K562 (cell line): ENCODE data around the gene LRRC57. TPM values are rescaled to one million over a fixed set of nuclear protein-coding genes. Genes with fewer than 3 reads are reported as not detected.

Source experiments
- CHD4 ChIP-seq: fragments of 200-600 bp; sonication (generic); IDR thresholded peaks from 3 replicates; pipeline ENCODE4 v1.6.1; 2012; ENCODE audit warnings: low read depth, mild to moderate bottlenecking, mixed read lengths, low read length, inconsistent platforms; ENCODE audit not compliant: insufficient read depth, insufficient replicate concordance, poor library complexity, severe bottlenecking
- MYBL2 ChIP-seq, 2 experiments: fragments of 450-650 bp in 1 of 2; sonication (generic) in 1 of 2; formaldehyde crosslinking in 1 of 2; IDR thresholded peaks; 2 replicates each; pipeline versions ENCODE4 v1.6.1 to v1.8.1; 2017 to 2022; ENCODE audit warnings: borderline replicate concordance in 1 of 2, inconsistent platforms in 1 of 2, low read depth in 1 of 2, mild to moderate bottlenecking in 1 of 2, missing genetic modification reagents in 1 of 2, moderate library complexity in 1 of 2
- RB1 ChIP-seq: fragments of 450-650 bp; IDR thresholded peaks from 2 replicates; pipeline ENCODE4 v1.6.1; 2017; ENCODE audit warnings: low read depth, mild to moderate bottlenecking
- RBM34 ChIP-seq: fragments of 200-400 bp; formaldehyde crosslinking; IDR thresholded peaks from 2 replicates; pipeline ENCODE4 v1.6.1; 2018; ENCODE audit warnings: low read length, borderline replicate concordance; ENCODE audit not compliant: insufficient read depth
- SMAD3 ChIP-seq: fragments of 450-650 bp; formaldehyde crosslinking; conservative IDR thresholded peaks from 2 replicates; pipeline ENCODE4 v1.4.0; 2020; ENCODE audit warnings: mild to moderate bottlenecking
- VEZF1 ChIP-seq: fragments of 200-800 bp; sonication (Bioruptor generic); IDR thresholded peaks from 2 replicates; pipeline ENCODE4 v1.6.1; 2017; ENCODE audit warnings: missing genetic modification characterization, missing compliant biosample characterization
- ZNF146 ChIP-seq: IDR thresholded peaks from one replicate; pipeline ENCODE4 v1.6.1; 2018; ENCODE audit warnings: missing compliant biosample characterization; ENCODE audit not compliant: unreplicated experiment
- ZNF584 ChIP-seq: fragments of 200-800 bp; sonication (Bioruptor generic); IDR thresholded peaks from 2 replicates; pipeline ENCODE4 v1.6.1; 2016; ENCODE audit warnings: low read depth, mild to moderate bottlenecking, missing genetic modification characterization, missing compliant biosample characterization
- ZNF592 ChIP-seq: fragments of 450-650 bp; IDR thresholded peaks from 2 replicates; pipeline ENCODE4 v1.6.1; 2017; ENCODE audit warnings: antibody characterized with exemption, mild to moderate bottlenecking
- ZNF766 ChIP-seq: fragments of 200-800 bp; sonication (Bioruptor generic); conservative IDR thresholded peaks from 2 replicates; pipeline ENCODE4 v1.6.1; 2016; ENCODE audit warnings: missing genetic modification characterization, missing compliant biosample characterization
- polyA plus RNA-seq, 8 experiments: library from polyadenylated mRNA; depleted of rRNA in 4 of 8; stranded (reverse) in 5 of 8; unstranded in 3 of 8; fragments of >200 nt; fragmentation: Nextera tagmentation in 2 of 8; fragmentation: Illumina TruSeq in 1 of 8; extraction: Ambion mirVana in 2 of 8; extraction: Trizol in 1 of 8; gene quantifications; 2 replicates each; pipeline versions ENCODE4 v1.2.1 to v1.2.3, GENCODE V29; 2011 to 2014; ENCODE audit warnings: inconsistent platforms in 1 of 8, missing spikeins in 1 of 8
- total RNA-seq, 7 experiments: library from RNA; depleted of rRNA in 6 of 7; stranded (reverse); fragments of >200 nt in 6 of 7; fragmentation: Illumina TruSeq in 2 of 7; extraction: Trizol in 2 of 7; gene quantifications; 2 replicates each; pipeline versions ENCODE4 v1.2.1 to v1.2.3, GENCODE V29; 2011 to 2021; ENCODE audit warnings: low replicate concordance in 1 of 7

Gene LRRC57
- total and polyA plus RNA-seq, 9 of the 15 experiments (the other 6 are each of a cell fraction or from before 2014, with no cell fraction given) = 3.9 to 20.4 (median 14.8) TPM

GRCh38 chr15:42490671-42491538 lies 57.7 kb downstream of the LRRC57 start, which contains the start of gene ZNF106 (continued):
- TF ChIP-seq ZNF592 (peak; percentile 39; the same call in 1 of the 2 replicates), RB1 (peak; percentile 48; the same call in 1 of the 2 replicates), ZNF766 (CRISPR knock-in tag) (peak; percentile 80; the same call in 1 of the 2 replicates), ZNF584 (0 out of 2 replicates have a peak, but pooled peaks have one; percentile 28), CHD4 (no peak), ZNF146 (CRISPR knock-in tag) (peak; percentile 5), RBM34 (no peak), SMAD3 (CRISPR knock-in tag) (0 out of 2 replicates have a peak, but pooled peaks have one; percentile 39), VEZF1 (CRISPR knock-in tag) (peak; percentile 55), MYBL2 (IDR thresholded peaks at IDR 0.05; ENCODE audit: low read depth) (peak; percentile 41; the same call in 1 of the 2 replicates), MYBL2 (CRISPR knock-in tag; IDR thresholded peaks at IDR 0.05; ENCODE audit: borderline replicate concordance) (no peak)
